Left lung (tissue), 10 donors: ENCODE results near the gene CA4. TPM values are rescaled to one million over a fixed set of nuclear protein-coding genes. Genes with fewer than 3 reads are reported as not detected.

Experiments used
- ATAC-seq: fragments of 200-7000 bp; cut with Tn5 transposase; one replicate; pipeline ENCODE4 v1.9.1; 2020; ENCODE audit warnings: moderate library complexity
- DNase-seq, 4 donors: peaks; one replicate each; pipeline ENCODE4 v3.0.0-alpha.2; 2013 to 2020
- H3K27ac ChIP-seq, 2 donors: fragments of 200-600 bp; sonication (generic) in 1 of 2; one replicate each; pipeline versions ENCODE4 v1.5.0 to v1.8.0; 2020 to 2021
- H3K27me3 ChIP-seq, 2 donors: fragments of 200-600 bp; sonication (generic) in 1 of 2; one replicate each; pipeline versions ENCODE4 v1.5.0 to v1.8.0; 2020 to 2021
- H3K36me3 ChIP-seq, 2 donors: fragments of 200-600 bp; sonication (generic) in 1 of 2; one replicate each; pipeline versions ENCODE4 v1.5.0 to v1.8.0; 2020 to 2021
- H3K4me1 ChIP-seq, 2 donors: fragments of 200-600 bp; one replicate each; pipeline ENCODE4 v1.8.0; 2021
- H3K4me3 ChIP-seq, 2 donors: fragments of 200-600 bp; sonication (generic) in 1 of 2; one replicate each; pipeline versions ENCODE4 v1.5.0 to v1.8.0; 2020 to 2021; ENCODE audit warnings: mild to moderate bottlenecking in 1 of 2
- H3K9me3 ChIP-seq, 2 donors: fragments of 200-600 bp; sonication (generic) in 1 of 2; one replicate each; pipeline versions ENCODE4 v1.5.0 to v1.8.0; 2020 to 2021
- intact Hi-C, 2 donors: fragments of 100-400 bp; cut with DNase I; formaldehyde crosslinking; loops; one replicate each; pipeline versions ENCODE4 v1.11.2 to v1.14.2; 2022
- polyA plus RNA-seq, 6 donors: library from polyadenylated mRNA; unstranded; fragments of 120-200 nt; gene quantifications; one replicate each; pipeline ENCODE4 v1.2.1, GENCODE V29; 2013; ENCODE audit not compliant: insufficient read length in 6 of 6
- total RNA-seq, 2 donors: library from RNA; stranded (reverse); fragmentation: NEBNext Ultra II Directional; extraction: Animal tissue kit (Norgen Biotek cat#: 25700); gene quantifications; one replicate each; pipeline ENCODE4 v1.2.1, GENCODE V29; 2021
- TF ChIP-seq, protein P1 (sequence below), 2 donors: fragments of 200-600 bp; sonication (generic) in 1 of 2; IDR thresholded peaks; one replicate each; pipeline versions ENCODE4 v1.5.0 to v1.8.0; 2021; ENCODE audit warnings: antibody characterized with exemption in 2 of 2
- donor health status: DM: no; HTN: yes; CAD: no.
- donor health status: DM: no; HTN: no; CAD: no.

The CA4 gene
- total and polyA plus RNA-seq, 8 donors = 10.6 to 68.3 (median 54.0) TPM

DNA sequence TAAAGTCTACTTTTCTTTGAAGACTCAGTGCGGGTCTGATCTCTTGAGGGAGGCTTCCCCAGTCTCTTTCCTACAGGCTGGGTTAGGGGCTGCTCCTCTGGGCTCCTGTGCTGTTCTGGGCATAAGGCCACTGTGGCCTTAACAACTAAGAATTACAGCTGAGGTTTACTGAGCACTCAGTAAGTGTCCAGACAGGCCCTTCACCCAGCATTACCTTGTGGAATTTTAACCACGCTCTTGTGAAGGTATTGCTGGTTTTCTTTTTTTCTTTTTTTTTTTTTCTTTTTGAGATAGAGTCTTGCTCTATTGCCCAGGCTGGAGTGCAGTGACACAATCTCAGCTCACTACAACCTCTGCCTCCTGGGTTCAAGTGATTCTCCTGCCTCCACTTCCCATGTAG is 3.6 kb upstream of the CA4 start:
- ATAC-seq (no peak), DNase-seq (no peak)
- H3K4me3 ChIP-seq = no peak overlapping the region
- H3K36me3 ChIP-seq = no peaks in the 10 kb centered on the region
- intact Hi-C loops = no loop called here
- H3K27me3 ChIP-seq = peaks cover 32 to 78% of the 10 kb centered on the region in 2 donors
- peaks cover 16 to 96% of the 10 kb centered on the region in 2 donors for H3K4me1 ChIP-seq
- no peaks in the 10 kb centered on the region for H3K9me3 ChIP-seq
- TF ChIP-seq, protein P1, sequence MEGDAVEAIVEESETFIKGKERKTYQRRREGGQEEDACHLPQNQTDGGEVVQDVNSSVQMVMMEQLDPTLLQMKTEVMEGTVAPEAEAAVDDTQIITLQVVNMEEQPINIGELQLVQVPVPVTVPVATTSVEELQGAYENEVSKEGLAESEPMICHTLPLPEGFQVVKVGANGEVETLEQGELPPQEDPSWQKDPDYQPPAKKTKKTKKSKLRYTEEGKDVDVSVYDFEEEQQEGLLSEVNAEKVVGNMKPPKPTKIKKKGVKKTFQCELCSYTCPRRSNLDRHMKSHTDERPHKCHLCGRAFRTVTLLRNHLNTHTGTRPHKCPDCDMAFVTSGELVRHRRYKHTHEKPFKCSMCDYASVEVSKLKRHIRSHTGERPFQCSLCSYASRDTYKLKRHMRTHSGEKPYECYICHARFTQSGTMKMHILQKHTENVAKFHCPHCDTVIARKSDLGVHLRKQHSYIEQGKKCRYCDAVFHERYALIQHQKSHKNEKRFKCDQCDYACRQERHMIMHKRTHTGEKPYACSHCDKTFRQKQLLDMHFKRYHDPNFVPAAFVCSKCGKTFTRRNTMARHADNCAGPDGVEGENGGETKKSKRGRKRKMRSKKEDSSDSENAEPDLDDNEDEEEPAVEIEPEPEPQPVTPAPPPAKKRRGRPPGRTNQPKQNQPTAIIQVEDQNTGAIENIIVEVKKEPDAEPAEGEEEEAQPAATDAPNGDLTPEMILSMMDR (IDR thresholded peaks at IDR 0.05) = no peak
- H3K27ac ChIP-seq = no peak overlapping the region

DNA sequence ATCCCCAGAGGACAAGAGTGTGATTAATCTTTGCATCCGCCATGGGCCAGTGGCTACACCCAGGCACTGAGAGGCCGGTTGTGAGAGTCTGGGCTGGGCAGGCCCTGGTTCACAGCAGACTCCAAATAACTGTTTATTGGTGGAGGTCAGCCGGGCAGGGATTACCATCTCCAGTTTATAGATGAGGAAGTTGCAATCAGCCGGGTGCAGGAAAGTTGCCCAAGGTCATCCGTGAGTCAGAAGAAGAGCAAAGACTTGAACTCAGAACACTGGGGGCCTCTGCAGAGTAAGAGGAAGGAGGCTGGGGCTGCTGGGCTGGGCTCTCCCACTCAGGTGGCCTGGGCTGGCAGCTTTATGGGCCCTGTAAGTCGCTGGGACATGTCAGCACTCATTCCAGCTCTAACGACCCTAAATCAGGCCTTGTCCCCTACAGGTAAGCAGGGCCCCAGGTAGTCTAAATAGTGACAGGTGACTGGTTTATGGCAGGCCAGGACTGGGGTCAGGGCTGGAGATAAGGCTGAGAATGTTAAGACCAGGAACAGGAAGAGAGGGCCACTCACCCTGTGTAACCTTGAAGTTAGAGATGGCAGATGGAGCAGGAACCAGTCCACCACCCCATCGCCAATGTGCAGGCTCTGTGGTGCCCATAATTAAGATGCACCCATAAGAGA is 2.1 kb upstream of the CA4 start:
- peaks cover 32 to 84% of the 10 kb centered on the region in 2 donors for H3K27me3 ChIP-seq

DNA sequence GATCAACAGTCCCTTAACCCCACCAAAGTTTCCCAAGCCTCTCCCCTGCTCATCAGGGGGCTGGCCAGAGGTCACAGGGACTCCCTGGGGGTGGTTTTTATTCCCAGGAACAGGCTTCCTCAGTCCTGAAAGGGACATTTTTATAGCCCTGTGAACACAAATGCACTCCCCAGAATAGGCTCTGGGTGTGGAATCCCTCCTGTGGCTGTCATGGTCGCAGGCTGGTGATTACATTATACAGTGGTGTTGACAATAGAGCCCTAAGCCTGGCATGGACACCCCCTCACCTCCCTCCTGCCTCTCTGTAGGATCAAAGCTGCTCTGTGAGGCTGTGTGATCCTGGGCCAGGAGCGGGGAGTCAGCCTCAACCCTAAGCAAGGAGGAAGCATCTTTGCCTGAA is 1.4 kb upstream of the CA4 start:
- H3K4me3 ChIP-seq = no peak overlapping the region
- H3K27me3 ChIP-seq = peaks cover 32 to 87% of the 10 kb centered on the region in 2 donors
- H3K4me1 ChIP-seq = peaks cover 7 to 94% of the 10 kb centered on the region in 2 donors
- DNase-seq = peak in 1 of 4 donors; percentile 0
- H3K27ac ChIP-seq = peak overlapping the region in 1 of 2 donors; percentile 80
- intact Hi-C loops = no loop called here
- no peaks in the 10 kb centered on the region for H3K36me3 ChIP-seq
- no peaks in the 10 kb centered on the region for H3K9me3 ChIP-seq
- ATAC-seq = no peak
- TF ChIP-seq, protein P1 (IDR thresholded peaks at IDR 0.05) = no peak

More for the DNA sequence above, 2.1 kb upstream of the CA4 start:
- ATAC-seq = no peak
- Histone ChIP-seq H3K4me1 (peaks cover 12 to 96% of the 10 kb centered on the region in 2 donors), H3K4me3 (no peak overlapping the region), H3K9me3 (no peaks in the 10 kb centered on the region), H3K27ac (peak overlapping the region in 1 of 2 donors; percentile 80), H3K36me3 (no peaks in the 10 kb centered on the region)
- peak in 1 of 4 donors; percentile 82 for DNase-seq
- TF ChIP-seq, protein P1 (IDR thresholded peaks at IDR 0.05) = no peak
- intact Hi-C loops = no loop called here

DNA sequence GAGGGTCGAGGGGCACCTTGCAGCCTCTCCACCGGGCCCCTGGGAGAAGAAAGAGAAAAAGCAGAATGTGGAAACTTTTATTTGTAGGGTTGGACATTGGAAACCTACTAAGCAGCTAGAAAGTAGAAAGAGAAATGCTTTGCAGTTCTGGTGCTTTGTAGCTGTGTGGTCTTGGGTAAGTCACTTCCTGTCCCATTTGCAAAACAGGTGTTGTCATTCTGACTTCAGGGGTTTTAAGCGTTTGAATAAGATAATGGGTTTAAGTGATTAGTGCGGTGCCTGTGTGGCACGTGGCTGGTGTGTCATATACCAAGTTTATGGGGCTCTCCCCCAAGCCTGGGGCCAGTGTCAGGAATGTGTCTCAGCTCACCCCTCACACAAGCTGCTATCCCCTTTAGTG is 1.6 kb downstream of the CA4 start:
- intact Hi-C loops = no loop called here
- peak overlapping the region in 1 of 2 donors; percentile 52 for H3K4me3 ChIP-seq
- peaks cover 32 to 70% of the 10 kb centered on the region in 2 donors for H3K27me3 ChIP-seq
- ATAC-seq = no peak
- TF ChIP-seq, protein P1 (IDR thresholded peaks at IDR 0.05) = no peak
- DNase-seq = no peak
- peaks cover 10 to 83% of the 10 kb centered on the region in 2 donors for H3K4me1 ChIP-seq
- no peaks in the 10 kb centered on the region for H3K9me3 ChIP-seq
- no peaks in the 10 kb centered on the region for H3K36me3 ChIP-seq
- H3K27ac ChIP-seq = peak overlapping the region in 1 of 2 donors; percentile 80

DNA sequence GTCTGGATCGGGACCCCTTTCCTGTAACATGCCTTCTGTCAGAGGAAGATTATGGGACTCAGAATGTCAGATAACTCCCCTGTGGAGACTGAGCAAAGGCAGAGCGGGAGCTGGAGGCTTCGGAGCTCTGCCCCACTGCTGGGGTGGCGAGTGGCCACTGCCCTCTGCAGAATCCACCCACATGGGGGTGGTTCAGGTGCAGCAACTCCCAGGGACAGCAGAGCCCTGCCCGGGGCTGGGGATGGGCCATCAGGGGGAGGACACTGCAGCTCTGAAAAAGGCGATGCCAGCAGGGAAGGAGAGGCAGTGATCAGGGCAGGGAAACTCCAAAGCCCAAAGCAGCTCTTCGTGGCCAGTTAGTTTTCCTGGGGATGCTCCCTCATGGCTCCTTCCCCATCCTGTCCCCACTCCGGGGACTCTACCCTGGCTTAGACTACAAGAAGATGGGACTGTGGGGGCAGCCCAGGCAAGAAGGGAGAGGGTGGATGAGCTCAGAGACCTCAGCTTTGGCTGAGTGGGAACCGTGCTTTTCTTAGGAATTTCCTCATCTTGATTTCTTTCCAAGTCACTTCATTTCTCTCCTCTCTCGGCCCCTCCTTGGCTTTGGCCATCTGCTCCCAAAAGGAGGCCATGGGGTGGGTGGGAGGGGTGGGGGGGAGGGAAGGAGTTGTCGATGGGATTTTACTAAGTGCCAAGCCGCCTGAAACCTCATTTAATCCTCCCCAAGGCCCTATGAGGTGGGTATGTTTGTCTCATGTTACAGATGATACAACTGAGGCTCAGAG is 4.0 kb downstream of the CA4 start:
- Histone ChIP-seq H3K4me3 (no peak overlapping the region), H3K27me3 (peaks cover 31 to 53% of the 10 kb centered on the region in 2 donors), H3K27ac (peak overlapping the region in 1 of 2 donors; percentile 60), H3K4me1 (peaks cover 10 to 60% of the 10 kb centered on the region in 2 donors), H3K36me3 (peaks cover 0 to 9% of the 10 kb centered on the region in 2 donors), H3K9me3 (no peaks in the 10 kb centered on the region)
- ATAC-seq = peak; percentile 17
- DNase-seq = peak in 1 of 4 donors; percentile 67
- TF ChIP-seq, protein P1 (IDR thresholded peaks at IDR 0.05) = no peak
- intact Hi-C loops = no loop called here
